GM23338 (cell line): Measurements from ENCODE around the gene MYOF. TPM values are rescaled to one million over a fixed set of nuclear protein-coding genes. Genes with fewer than 3 reads are reported as not detected.

Experiments used
- ATAC-seq: fragments of 200-7000 bp; cut with Tn5 transposase; 3 replicates; pipeline ENCODE4 v1.9.1; 2020
- DNase-seq: peaks from one replicate; pipeline ENCODE4 v3.0.0-alpha.2; 2015; ENCODE audit warnings: low spot score
- H2AFZ ChIP-seq: fragments of 200-600 bp; sonication (generic); 2 replicates; pipeline ENCODE4 v1.8.0; 2016; ENCODE audit warnings: antibody characterized with exemption, mild to moderate bottlenecking, moderate library complexity
- H3F3A ChIP-seq: fragments of 200-600 bp; sonication (generic); replicated peaks from 2 replicates; pipeline ENCODE4 v1.8.0; 2017; ENCODE audit warnings: antibody characterized with exemption, mixed run types, low read depth
- H3K27ac ChIP-seq: fragments of 200-600 bp; sonication (generic); 2 replicates; pipeline ENCODE4 v1.6.1; 2016; ENCODE audit warnings: low read depth
- H3K27me3 ChIP-seq: fragments of 200-600 bp; sonication (generic); 2 replicates; pipeline ENCODE4 v1.8.0; 2016; ENCODE audit warnings: mild to moderate bottlenecking, mixed run types, moderate library complexity; ENCODE audit not compliant: insufficient read depth
- H3K36me3 ChIP-seq: fragments of 200-600 bp; sonication (generic); 2 replicates; pipeline ENCODE4 v1.8.0; 2016; ENCODE audit warnings: mild to moderate bottlenecking; ENCODE audit not compliant: insufficient read depth
- H3K4me1 ChIP-seq: fragments of 200-600 bp; sonication (generic); 2 replicates; pipeline ENCODE4 v1.8.0; 2016; ENCODE audit warnings: mild to moderate bottlenecking, moderate library complexity; ENCODE audit not compliant: insufficient read depth
- H3K4me2 ChIP-seq: fragments of 200-600 bp; sonication (generic); 2 replicates; pipeline ENCODE4 v1.7.1; 2017; ENCODE audit warnings: mixed run types
- H3K4me3 ChIP-seq: fragments of 200-600 bp; sonication (generic); 2 replicates; pipeline ENCODE4 v1.6.1; 2016; ENCODE audit warnings: mixed run types
- H3K79me2 ChIP-seq: fragments of 200-600 bp; sonication (generic); replicated peaks from 2 replicates; pipeline ENCODE4 v1.8.0; 2017; ENCODE audit warnings: mild to moderate bottlenecking; ENCODE audit not compliant: insufficient read depth
- H3K9me2 ChIP-seq: fragments of 200-600 bp; sonication (generic); 2 replicates; pipeline ENCODE4 v1.8.0; 2017; ENCODE audit not compliant: insufficient read depth
- H4K20me1 ChIP-seq: fragments of 200-600 bp; sonication (generic); replicated peaks from 2 replicates; pipeline ENCODE4 v1.8.0; 2017; ENCODE audit warnings: mild to moderate bottlenecking; ENCODE audit not compliant: insufficient read depth
- H3K27ac Mint-ChIP-seq: 2 replicates; pipeline ENCODE4 v1.8.0; 2020; ENCODE audit warnings: inconsistent platforms, mild to moderate bottlenecking, moderate library complexity, mixed read lengths
- H3K27me3 Mint-ChIP-seq: 3 replicates; pipeline ENCODE4 v1.8.0; 2022; ENCODE audit warnings: low read depth, mild to moderate bottlenecking, moderate library complexity, mixed read lengths, inconsistent platforms; ENCODE audit not compliant: insufficient read depth, poor library complexity
- H3K36me3 Mint-ChIP-seq: 3 replicates; pipeline ENCODE4 v1.8.0; 2021; ENCODE audit warnings: low read depth, mild to moderate bottlenecking, inconsistent platforms, moderate library complexity, mixed read lengths
- H3K4me1 Mint-ChIP-seq: 3 replicates; pipeline ENCODE4 v1.8.0; 2020; ENCODE audit warnings: mild to moderate bottlenecking, inconsistent platforms, mixed read lengths
- H3K4me3 Mint-ChIP-seq: 3 replicates; pipeline ENCODE4 v1.8.0; 2021; ENCODE audit warnings: moderate library complexity, mild to moderate bottlenecking, inconsistent platforms, mixed read lengths
- H3K9me3 Mint-ChIP-seq: 3 replicates; pipeline ENCODE4 v1.8.0; 2020; ENCODE audit warnings: moderate library complexity, mild to moderate bottlenecking, inconsistent platforms, mixed read lengths
- ETS1 ChIP-seq: IDR thresholded peaks from 2 replicates; pipeline ENCODE4 v1.6.1; 2016; ENCODE audit warnings: antibody characterized with exemption
- EZH2 ChIP-seq: fragments of 200-600 bp; sonication (generic); IDR thresholded peaks from one replicate; pipeline ENCODE4 v1.8.0; 2017; ENCODE audit warnings: antibody characterized with exemption, mild to moderate bottlenecking, low read depth; ENCODE audit not compliant: unreplicated experiment
- EZH2phosphoT487 ChIP-seq: fragments of 200-600 bp; sonication (generic); IDR thresholded peaks from one replicate; pipeline ENCODE4 v1.8.1; 2018; ENCODE audit warnings: antibody characterized with exemption; ENCODE audit not compliant: unreplicated experiment
- NANOG ChIP-seq: IDR thresholded peaks from 2 replicates; pipeline ENCODE4 v1.6.1; 2016; ENCODE audit warnings: antibody characterized with exemption, borderline replicate concordance
- POLR2AphosphoS5 ChIP-seq: IDR thresholded peaks from 2 replicates; pipeline ENCODE4 v1.6.1; 2016; ENCODE audit warnings: antibody characterized with exemption, low read depth
- STAT1 ChIP-seq: IDR thresholded peaks from one replicate; pipeline ENCODE4 v1.6.1; 2016; ENCODE audit warnings: antibody characterized with exemption; ENCODE audit not compliant: unreplicated experiment
- polyA plus RNA-seq: library from polyadenylated mRNA; unstranded; fragments of >200 nt; fragmentation: Nextera tagmentation; extraction: Ambion mirVana; gene quantifications from 2 replicates; pipeline ENCODE4 v1.2.1, GENCODE V29; 2016
- total RNA-seq: library from RNA; depleted of rRNA; stranded (reverse); fragments of >200 nt; shearing (Covaris generic); gene quantifications from 2 replicates; pipeline ENCODE4 v1.2.3, GENCODE V29; 2014
- TF ChIP-seq, protein P1 (sequence below): fragments of 250-450 bp; sonication (Bioruptor Pico); IDR thresholded peaks from 2 replicates; pipeline ENCODE4 v1.5.0; 2020; ENCODE audit warnings: mild to moderate bottlenecking, moderate library complexity
- TF ChIP-seq, protein P2 (sequence below), 2 experiments: fragments of 200-600 bp in 1 of 2; sonication (generic) in 1 of 2; conservative IDR thresholded peaks; 2 replicates each; pipeline versions ENCODE4 v1.5.1 to v1.6.1; 2016 to 2017; ENCODE audit warnings: antibody characterized with exemption in 2 of 2, low read depth in 2 of 2, mild to moderate bottlenecking in 2 of 2, moderate library complexity in 1 of 2

Gene MYOF
- total and polyA plus RNA-seq, 2 experiments from 2014 or later = 0.82 to 1.4 TPM

DNA sequence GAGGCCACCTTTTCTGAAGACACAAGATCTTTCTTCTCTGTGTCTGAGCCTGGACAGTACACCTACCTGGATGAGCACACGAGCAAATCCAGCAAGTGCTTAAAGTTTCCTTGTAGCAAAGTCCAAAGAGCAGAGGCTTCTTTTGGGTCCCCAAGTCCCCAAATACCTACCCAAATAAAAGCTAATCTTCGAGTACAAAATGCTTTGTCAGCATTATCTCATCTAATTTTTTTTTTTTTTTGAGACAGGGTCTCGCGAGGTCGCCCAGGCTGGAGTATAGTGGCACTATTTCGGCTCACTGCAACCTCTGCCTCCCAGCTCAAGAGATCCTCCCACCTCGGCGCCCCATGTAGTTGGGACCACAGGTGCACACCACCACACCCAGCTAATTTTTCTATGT lies 24.6 kb downstream of the MYOF start:
- DNase-seq = no peak
- Histone ChIP-seq H3K36me3 (no peaks in the 10 kb centered on the region), H3K4me3 (no peak overlapping the region), H3K27me3 (no peaks in the 10 kb centered on the region), H3K4me2 (no peak overlapping the region), H2AFZ (0 out of 2 replicates have a peak overlapping the region, but pooled peaks have one; percentile 83), H3K9me2 (no peaks in the 10 kb centered on the region), H3K27ac (no peak overlapping the region), H4K20me1 (no peaks in the 10 kb centered on the region), H3K4me1 (0 out of 2 replicates have a peak, but pooled peaks cover 4% of the 10 kb centered on the region), H3K79me2 (no peaks in the 10 kb centered on the region), H3F3A (no peaks in the 10 kb centered on the region)
- Mint-ChIP-seq H3K36me3 (no peaks in the 10 kb centered on the region), H3K4me1 (peaks cover 5% of the 10 kb centered on the region; the same call in 2 of the 3 replicates), H3K27ac (no peak overlapping the region), H3K9me3 (no peaks in the 10 kb centered on the region), H3K27me3 (peaks cover 4% of the 10 kb centered on the region), H3K4me3 (no peak overlapping the region)
- TF ChIP-seq ETS1 (no peak), STAT1 (no peak), NANOG (no peak), EZH2phosphoT487 (no peak), POLR2AphosphoS5 (no peak), EZH2 (no peak)
- TF ChIP-seq, protein P1, sequence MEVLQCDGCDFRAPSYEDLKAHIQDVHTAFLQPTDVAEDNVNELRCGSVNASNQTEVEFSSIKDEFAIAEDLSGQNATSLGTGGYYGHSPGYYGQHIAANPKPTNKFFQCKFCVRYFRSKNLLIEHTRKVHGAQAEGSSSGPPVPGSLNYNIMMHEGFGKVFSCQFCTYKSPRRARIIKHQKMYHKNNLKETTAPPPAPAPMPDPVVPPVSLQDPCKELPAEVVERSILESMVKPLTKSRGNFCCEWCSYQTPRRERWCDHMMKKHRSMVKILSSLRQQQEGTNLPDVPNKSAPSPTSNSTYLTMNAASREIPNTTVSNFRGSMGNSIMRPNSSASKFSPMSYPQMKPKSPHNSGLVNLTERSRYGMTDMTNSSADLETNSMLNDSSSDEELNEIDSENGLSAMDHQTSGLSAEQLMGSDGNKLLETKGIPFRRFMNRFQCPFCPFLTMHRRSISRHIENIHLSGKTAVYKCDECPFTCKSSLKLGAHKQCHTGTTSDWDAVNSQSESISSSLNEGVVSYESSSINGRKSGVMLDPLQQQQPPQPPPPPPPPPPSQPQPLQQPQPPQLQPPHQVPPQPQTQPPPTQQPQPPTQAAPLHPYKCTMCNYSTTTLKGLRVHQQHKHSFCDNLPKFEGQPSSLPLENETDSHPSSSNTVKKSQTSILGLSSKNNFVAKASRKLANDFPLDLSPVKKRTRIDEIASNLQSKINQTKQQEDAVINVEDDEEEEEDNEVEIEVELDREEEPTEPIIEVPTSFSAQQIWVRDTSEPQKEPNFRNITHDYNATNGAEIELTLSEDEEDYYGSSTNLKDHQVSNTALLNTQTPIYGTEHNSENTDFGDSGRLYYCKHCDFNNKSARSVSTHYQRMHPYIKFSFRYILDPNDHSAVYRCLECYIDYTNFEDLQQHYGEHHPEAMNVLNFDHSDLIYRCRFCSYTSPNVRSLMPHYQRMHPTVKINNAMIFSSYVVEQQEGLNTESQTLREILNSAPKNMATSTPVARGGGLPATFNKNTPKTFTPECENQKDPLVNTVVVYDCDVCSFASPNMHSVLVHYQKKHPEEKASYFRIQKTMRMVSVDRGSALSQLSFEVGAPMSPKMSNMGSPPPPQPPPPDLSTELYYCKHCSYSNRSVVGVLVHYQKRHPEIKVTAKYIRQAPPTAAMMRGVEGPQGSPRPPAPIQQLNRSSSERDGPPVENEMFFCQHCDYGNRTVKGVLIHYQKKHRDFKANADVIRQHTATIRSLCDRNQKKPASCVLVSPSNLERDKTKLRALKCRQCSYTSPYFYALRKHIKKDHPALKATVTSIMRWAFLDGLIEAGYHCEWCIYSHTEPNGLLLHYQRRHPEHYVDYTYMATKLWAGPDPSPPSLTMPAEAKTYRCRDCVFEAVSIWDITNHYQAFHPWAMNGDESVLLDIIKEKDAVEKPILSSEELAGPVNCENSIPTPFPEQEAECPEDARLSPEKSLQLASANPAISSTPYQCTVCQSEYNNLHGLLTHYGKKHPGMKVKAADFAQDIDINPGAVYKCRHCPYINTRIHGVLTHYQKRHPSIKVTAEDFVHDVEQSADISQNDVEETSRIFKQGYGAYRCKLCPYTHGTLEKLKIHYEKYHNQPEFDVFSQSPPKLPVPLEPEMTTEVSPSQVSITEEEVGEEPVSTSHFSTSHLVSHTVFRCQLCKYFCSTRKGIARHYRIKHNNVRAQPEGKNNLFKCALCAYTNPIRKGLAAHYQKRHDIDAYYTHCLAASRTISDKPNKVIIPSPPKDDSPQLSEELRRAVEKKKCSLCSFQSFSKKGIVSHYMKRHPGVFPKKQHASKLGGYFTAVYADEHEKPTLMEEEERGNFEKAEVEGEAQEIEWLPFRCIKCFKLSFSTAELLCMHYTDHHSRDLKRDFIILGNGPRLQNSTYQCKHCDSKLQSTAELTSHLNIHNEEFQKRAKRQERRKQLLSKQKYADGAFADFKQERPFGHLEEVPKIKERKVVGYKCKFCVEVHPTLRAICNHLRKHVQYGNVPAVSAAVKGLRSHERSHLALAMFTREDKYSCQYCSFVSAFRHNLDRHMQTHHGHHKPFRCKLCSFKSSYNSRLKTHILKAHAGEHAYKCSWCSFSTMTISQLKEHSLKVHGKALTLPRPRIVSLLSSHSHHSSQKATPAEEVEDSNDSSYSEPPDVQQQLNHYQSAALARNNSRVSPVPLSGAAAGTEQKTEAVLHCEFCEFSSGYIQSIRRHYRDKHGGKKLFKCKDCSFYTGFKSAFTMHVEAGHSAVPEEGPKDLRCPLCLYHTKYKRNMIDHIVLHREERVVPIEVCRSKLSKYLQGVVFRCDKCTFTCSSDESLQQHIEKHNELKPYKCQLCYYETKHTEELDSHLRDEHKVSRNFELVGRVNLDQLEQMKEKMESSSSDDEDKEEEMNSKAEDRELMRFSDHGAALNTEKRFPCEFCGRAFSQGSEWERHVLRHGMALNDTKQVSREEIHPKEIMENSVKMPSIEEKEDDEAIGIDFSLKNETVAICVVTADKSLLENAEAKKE (CRISPR knock-in tag) = no peak
- TF ChIP-seq, protein P2, sequence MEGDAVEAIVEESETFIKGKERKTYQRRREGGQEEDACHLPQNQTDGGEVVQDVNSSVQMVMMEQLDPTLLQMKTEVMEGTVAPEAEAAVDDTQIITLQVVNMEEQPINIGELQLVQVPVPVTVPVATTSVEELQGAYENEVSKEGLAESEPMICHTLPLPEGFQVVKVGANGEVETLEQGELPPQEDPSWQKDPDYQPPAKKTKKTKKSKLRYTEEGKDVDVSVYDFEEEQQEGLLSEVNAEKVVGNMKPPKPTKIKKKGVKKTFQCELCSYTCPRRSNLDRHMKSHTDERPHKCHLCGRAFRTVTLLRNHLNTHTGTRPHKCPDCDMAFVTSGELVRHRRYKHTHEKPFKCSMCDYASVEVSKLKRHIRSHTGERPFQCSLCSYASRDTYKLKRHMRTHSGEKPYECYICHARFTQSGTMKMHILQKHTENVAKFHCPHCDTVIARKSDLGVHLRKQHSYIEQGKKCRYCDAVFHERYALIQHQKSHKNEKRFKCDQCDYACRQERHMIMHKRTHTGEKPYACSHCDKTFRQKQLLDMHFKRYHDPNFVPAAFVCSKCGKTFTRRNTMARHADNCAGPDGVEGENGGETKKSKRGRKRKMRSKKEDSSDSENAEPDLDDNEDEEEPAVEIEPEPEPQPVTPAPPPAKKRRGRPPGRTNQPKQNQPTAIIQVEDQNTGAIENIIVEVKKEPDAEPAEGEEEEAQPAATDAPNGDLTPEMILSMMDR (conservative IDR thresholded peaks at IDR 0.05; ENCODE audit: low read depth in 2 of 2) = no peak
- no peak for ATAC-seq
